GM18870 (cell line): Measurements from ENCODE around the gene GZMB.
"Not testable (repeated sequence)": the region's sequence is repeated elsewhere in the genome, so short reads cannot be mapped to it uniquely, and the experiment has no call there.

Experiments
- ATAC-seq: cut with Tn5 transposase; IDR thresholded peaks from one replicate; pipeline ENCODE4 v1.9.1; 2021; ENCODE audit warnings: moderate library complexity; ENCODE audit not compliant: unreplicated experiment

GZMB gene

GRCh38 chr14:24631749-24632335 is 2.1 kb downstream of the GZMB start:
- ATAC-seq: no peak

GRCh38 chr14:24630872-24631477 is 3.0 kb downstream of the GZMB start:
- ATAC-seq: no peak

GRCh38 chr14:24630087-24630871 is 3.7 kb downstream of the GZMB start:
- no peak for ATAC-seq

GRCh38 chr14:24629521-24629920 is 4.5 kb downstream of the GZMB start:
- ATAC-seq: no peak

GRCh38 chr14:24613747-24614146 is 20.2 kb downstream of the GZMB start:
- ATAC-seq: no peak

- ATAC-seq: no peak
Measured at GRCh38 chr14:24613241-24613640, 20.7 kb downstream of the GZMB start.

- no peak for ATAC-seq
Measured at GRCh38 chr14:24612196-24612595, 21.8 kb downstream of the GZMB start.

- no peak for ATAC-seq
Measured at GRCh38 chr14:24609655-24610344, 24.2 kb downstream of the GZMB start, which contains the start of gene GZMH. GZMH (minus strand) TSS chr14:24609685; CDS start chr14:24609613, 72 bp downstream.

GRCh38 chr14:24607635-24608514 is 26.1 kb downstream of the GZMB start:
- ATAC-seq: no peak

- ATAC-seq: no peak
Measured at GRCh38 chr14:24607081-24607480, 26.9 kb downstream of the GZMB start.

- no peak for ATAC-seq
Measured at GRCh38 chr14:24606297-24606696, 27.7 kb downstream of the GZMB start.

- peak; percentile 59 for ATAC-seq
Measured at GRCh38 chr14:24605435-24606190, 28.4 kb downstream of the GZMB start.

GRCh38 chr14:24597403-24597802 is 36.6 kb downstream of the GZMB start:
- no peak for ATAC-seq

GRCh38 chr14:24595073-24595808 is 38.7 kb downstream of the GZMB start:
- no peak for ATAC-seq

- not testable (repeated sequence) for ATAC-seq
Measured at GRCh38 chr14:24591004-24591403, 43.0 kb downstream of the GZMB start.

- ATAC-seq: not testable (repeated sequence)
Measured at GRCh38 chr14:24584402-24584801, 49.6 kb downstream of the GZMB start.
